Kidney (tissue), 14 donors: ENCODE measurements around the gene PPP2R2D. TPM values are rescaled to one million over a fixed set of nuclear protein-coding genes. Genes with fewer than 3 reads are reported as not detected.

Source experiments
- DNase-seq, 5 donors: peaks; one replicate each; pipeline ENCODE4 v3.0.0-alpha.2; 2013 to 2020
- FAIRE-seq: peaks from 2 replicates; lab custom pipeline; 2012; peaks lifted over from hg19 to GRCh38; lab: Jason Lieb, UNC
- H3K27ac ChIP-seq, 2 donors: one replicate each; pipeline ENCODE4 v1.7.0; 2013; ENCODE audit warnings: low read depth in 2 of 2, low read length in 2 of 2, inconsistent platforms in 1 of 2
- H3K27me3 ChIP-seq: one replicate; pipeline ENCODE4 v1.7.1; 2013; ENCODE audit warnings: low read length, inconsistent platforms; ENCODE audit not compliant: control insufficient read depth, insufficient read depth
- H3K36me3 ChIP-seq, 3 donors: one replicate each; pipeline versions ENCODE4 v1.7.0 to v1.7.1; 2013; ENCODE audit warnings: low read length in 3 of 3, control low read depth in 1 of 3, inconsistent platforms in 1 of 3; ENCODE audit not compliant: insufficient read depth in 3 of 3, control insufficient read depth in 2 of 3
- H3K4me1 ChIP-seq, 3 donors: one replicate each; pipeline versions ENCODE4 v1.7.0 to v1.7.1; 2013; ENCODE audit warnings: low read length in 3 of 3, inconsistent platforms in 1 of 3, low read depth in 1 of 3; ENCODE audit not compliant: control insufficient read depth in 2 of 3, insufficient read depth in 2 of 3
- H3K4me3 ChIP-seq, 3 donors: one replicate each; pipeline versions ENCODE4 v1.7.0 to v1.8.1; 2013; ENCODE audit warnings: low read length in 3 of 3, control low read depth in 1 of 3, inconsistent platforms in 1 of 3
- H3K9ac ChIP-seq, 3 donors: one replicate each; pipeline versions ENCODE4 v1.7.0 to v1.7.1; 2013; ENCODE audit warnings: low read length in 3 of 3, control low read depth in 1 of 3, inconsistent platforms in 1 of 3
- H3K9me3 ChIP-seq, 3 donors: one replicate each; pipeline versions ENCODE4 v1.7.0 to v1.7.1; 2013; ENCODE audit warnings: low read length in 3 of 3, control low read depth in 1 of 3, inconsistent platforms in 1 of 3; ENCODE audit not compliant: control insufficient read depth in 2 of 3, insufficient read depth in 1 of 3
- CTCF ChIP-seq: IDR thresholded peaks from 3 replicates; pipeline ENCODE4 v1.5.1; 2012; ENCODE audit warnings: mild to moderate bottlenecking, moderate library complexity, borderline replicate concordance; ENCODE audit not compliant: insufficient read depth; ENCODE audit errors: extremely low read depth
- intact Hi-C: fragments of 100-400 bp; cut with DNase I; formaldehyde crosslinking; loops from one replicate; pipeline ENCODE4 v1.11.1; 2022
- polyA plus RNA-seq: library from polyadenylated mRNA; stranded (reverse); fragments of 350-450 nt; fragmentation: Illumina TruSeq; extraction: RNeasy Lipid Tissue Mini Kit (QIAGEN cat#74804); gene quantifications from one replicate; pipeline ENCODE4 v1.2.3, GENCODE V29; 2014; ENCODE audit warnings: low read depth, low replicate concordance; ENCODE audit not compliant: insufficient read depth
- total RNA-seq: library from RNA; stranded (reverse); fragmentation: NEBNext Ultra II Directional; extraction: Animal tissue kit (Norgen Biotek cat#: 25700); gene quantifications from one replicate; pipeline ENCODE4 v1.2.1, GENCODE V29; 2021
- donor health status: control.
- donor health status: control.
- donor health status: control.
- donor health status: control.
- donor health status: control.
- donor health status: DM: yes; HTN: yes; CAD: no.
- donor health status: Normal renal cell carcinoma (clear cell type).

Gene PPP2R2D
- total and polyA plus RNA-seq, 2 donors from 2014 or later, result 28.3 to 34.8 TPM

- H3K4me1 ChIP-seq, result no peaks in the 10 kb centered on the region
- intact Hi-C loops, result no loop called here
- no peak for TF ChIP-seq CTCF
- H3K9me3 ChIP-seq, result no peaks in the 10 kb centered on the region
- no peak for FAIRE-seq
- no peak overlapping the region for H3K27ac ChIP-seq
- H3K4me3 ChIP-seq, result no peak overlapping the region
- no peaks in the 10 kb centered on the region for H3K36me3 ChIP-seq
- DNase-seq, result peak in 2 of 5 donors; percentile 8 to 56
- H3K27me3 ChIP-seq, result no peaks in the 10 kb centered on the region
- H3K9ac ChIP-seq, result no peak overlapping the region
Observed at GRCh38 chr10:131852176-131852822, 48.5 kb upstream of the PPP2R2D start.

GRCh38 chr10:131852823-131853609, 47.8 kb upstream of the PPP2R2D start:
- Histone ChIP-seq H3K27me3 (no peaks in the 10 kb centered on the region), H3K9me3 (no peaks in the 10 kb centered on the region), H3K4me3 (no peak overlapping the region), H3K27ac (no peak overlapping the region), H3K36me3 (no peaks in the 10 kb centered on the region), H3K9ac (no peak overlapping the region), H3K4me1 (no peaks in the 10 kb centered on the region)
- no peak for FAIRE-seq
- intact Hi-C loops, result no loop called here
- TF ChIP-seq CTCF, result no peak
- DNase-seq, result peak in 2 of 5 donors; percentile 6 to 73

- intact Hi-C loops, result no loop called here
- Histone ChIP-seq H3K9ac (no peak overlapping the region), H3K36me3 (no peaks in the 10 kb centered on the region), H3K9me3 (no peaks in the 10 kb centered on the region), H3K4me1 (no peaks in the 10 kb centered on the region), H3K4me3 (no peak overlapping the region), H3K27ac (no peak overlapping the region), H3K27me3 (no peaks in the 10 kb centered on the region)
- DNase-seq (peak in 1 of 5 donors; percentile 19), FAIRE-seq (no peak)
- TF ChIP-seq CTCF, result no peak
Observed at GRCh38 chr10:131853610-131853964, 47.2 kb upstream of the PPP2R2D start.
